GM18858 (cell line): ENCODE measurements around the gene PDCD1.
"Not testable (repeated sequence)": the region's sequence is repeated elsewhere in the genome, so short reads cannot be mapped to it uniquely, and the experiment has no call there.

ENCODE experiments used
- ATAC-seq: cut with Tn5 transposase; IDR thresholded peaks from one replicate; pipeline ENCODE4 v1.9.1; 2021; ENCODE audit not compliant: unreplicated experiment

Gene PDCD1

DNA sequence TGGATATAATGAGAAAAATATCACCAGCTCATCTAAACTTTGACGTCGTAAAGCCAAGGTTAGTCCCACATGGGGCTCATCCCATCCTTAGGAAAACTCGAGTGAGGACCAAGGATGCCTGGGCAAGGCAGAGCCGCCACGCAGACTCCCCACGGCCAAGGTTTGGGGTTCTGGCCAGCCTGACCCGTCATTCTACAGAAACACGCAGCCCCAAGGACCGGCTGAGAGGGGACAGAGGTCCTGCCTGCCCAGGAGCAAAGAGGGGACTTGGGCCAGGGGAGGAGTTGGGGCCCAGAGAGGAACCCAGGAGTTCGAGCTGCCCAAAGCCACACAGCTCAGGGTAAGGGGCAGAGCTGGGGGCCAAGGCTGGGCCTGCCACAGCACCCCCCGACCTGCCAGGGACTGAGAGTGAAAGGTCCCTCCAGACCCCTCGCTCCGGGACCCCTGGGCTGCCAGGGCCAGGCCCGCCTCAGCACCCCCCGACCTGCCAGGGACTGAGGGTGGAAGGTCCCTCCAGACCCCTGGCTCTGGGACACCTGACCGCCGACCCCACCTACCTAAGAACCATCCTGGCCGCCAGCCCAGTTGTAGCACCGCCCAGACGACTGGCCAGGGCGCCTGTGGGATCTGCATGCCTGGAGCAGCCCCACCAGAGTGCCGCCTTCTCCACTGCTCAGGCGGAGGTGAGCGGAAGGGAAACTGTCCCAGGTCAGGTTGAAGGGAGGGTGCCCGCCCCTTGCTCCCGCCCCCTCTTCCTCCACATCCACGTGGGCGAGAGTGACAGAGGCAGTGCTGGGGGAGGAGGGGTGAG is at the start of gene PDCD1:
TSS of gene PDCD1 (minus strand) at position 689 of the 811 bp plus-strand sequence. CDS start at position 633, 56 bp downstream.
- no peak for ATAC-seq

- ATAC-seq = not testable (repeated sequence)
These were observed 49.1 kb upstream of the PDCD1 start for GRCh38 chr2:241907831-241908230.

DNA sequence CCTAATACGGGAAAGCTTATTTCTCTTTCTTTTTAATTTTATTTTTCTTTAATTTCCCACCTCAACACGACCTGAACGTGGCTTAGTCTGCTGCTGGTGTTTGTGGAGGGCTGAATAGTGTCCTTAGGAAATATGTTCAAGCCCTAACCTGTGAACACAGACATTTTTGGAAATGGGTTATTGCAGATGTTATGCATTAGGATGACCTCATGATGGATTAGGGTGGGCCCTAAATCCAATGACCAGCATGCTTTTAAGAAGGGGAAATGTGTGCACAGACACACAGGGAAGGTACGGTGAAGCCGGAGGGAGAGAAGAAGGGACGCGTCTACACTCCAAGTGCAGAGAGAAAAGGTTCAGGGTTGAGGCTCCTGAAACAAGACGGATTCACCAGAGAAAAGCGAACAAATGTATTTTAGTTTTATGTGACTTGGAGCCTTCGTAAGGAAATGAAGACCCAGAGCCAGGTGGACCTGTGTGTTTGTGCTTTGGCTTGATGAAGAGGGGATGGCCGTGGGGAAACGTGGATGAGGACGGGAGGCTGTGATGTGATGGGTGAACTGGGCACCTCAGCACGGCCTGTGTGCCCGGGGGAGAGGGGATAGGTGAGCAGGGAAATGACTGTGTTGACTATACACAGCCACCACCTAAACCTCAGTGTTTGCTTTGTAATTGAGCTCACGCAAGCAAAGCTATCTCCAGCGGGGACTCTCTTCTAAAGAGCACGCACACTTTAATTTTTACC is 48.3 kb upstream of the PDCD1 start:
- no peak for ATAC-seq

DNA sequence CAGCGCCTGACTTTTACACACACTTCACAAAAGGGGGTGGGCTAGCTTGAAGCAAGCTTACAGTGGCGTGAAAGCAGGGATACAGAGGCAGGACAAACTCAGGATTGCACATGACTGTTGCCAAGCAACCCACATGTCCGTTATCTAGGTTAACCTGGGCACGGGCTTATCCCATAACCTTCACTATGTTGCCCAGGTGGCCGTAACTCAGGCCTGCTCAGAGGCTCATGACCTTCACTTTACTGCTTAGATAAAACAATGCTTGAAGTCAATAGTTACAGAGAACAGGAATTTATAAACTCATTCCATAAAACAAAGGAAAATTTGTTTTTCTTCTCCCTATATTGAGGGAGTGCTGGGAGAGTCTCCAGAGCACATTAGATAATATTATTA is 47.7 kb upstream of the PDCD1 start:
- not testable (repeated sequence) for ATAC-seq

GRCh38 chr2:241905716-241906377 is 47.2 kb upstream of the PDCD1 start:
- no peak for ATAC-seq

- ATAC-seq = no peak
These were observed 46.4 kb upstream of the PDCD1 start for GRCh38 chr2:241904791-241905710.

GRCh38 chr2:241904011-241904718 is 45.5 kb upstream of the PDCD1 start:
- ATAC-seq = no peak

DNA sequence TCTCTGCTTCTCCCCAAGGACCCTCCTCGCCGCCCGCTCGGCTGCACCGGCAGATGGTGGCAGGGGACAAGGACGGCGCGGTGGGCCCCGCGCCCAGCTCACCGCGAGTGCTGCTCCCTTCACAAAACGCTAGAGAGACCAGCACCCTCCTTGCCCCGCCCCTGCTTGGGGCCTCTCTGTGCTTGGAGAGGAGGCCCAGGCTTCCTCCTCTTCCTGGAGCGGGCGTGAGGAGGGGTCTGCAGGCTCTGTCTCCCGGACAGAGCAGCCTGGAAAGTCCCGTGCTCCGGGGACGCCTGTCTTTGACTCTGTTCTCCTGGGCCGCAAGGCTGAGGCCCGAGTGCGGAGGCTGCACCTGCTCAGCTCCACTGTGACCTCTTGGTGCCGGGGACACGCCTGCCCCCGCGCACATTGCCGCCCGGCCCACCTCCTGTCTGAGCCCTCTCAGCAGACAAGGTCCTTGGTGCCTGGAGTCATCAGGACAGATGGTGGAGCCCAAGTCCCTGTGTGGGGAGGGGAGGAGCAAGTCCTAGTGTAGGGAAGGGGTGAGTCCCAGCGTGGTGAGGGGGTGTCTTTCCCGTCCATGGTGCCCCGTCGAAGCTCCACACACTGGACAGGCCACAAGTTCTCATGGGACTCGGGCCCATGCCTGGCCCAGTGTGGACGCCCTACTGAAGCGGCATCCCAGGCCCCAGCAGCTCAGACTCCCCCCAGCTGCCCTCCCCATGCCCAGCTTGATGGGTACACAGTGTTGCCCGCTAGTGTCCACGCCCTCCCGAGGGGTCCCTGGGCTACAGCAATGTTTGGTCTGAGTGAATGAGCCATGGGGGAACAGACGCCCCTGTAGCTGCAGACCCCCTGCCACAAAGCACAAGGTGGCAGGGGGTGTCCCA is 44.7 kb upstream of the PDCD1 start:
- no peak for ATAC-seq

- ATAC-seq = no peak
These were observed 43.8 kb upstream of the PDCD1 start for GRCh38 chr2:241902357-241902991.

DNA sequence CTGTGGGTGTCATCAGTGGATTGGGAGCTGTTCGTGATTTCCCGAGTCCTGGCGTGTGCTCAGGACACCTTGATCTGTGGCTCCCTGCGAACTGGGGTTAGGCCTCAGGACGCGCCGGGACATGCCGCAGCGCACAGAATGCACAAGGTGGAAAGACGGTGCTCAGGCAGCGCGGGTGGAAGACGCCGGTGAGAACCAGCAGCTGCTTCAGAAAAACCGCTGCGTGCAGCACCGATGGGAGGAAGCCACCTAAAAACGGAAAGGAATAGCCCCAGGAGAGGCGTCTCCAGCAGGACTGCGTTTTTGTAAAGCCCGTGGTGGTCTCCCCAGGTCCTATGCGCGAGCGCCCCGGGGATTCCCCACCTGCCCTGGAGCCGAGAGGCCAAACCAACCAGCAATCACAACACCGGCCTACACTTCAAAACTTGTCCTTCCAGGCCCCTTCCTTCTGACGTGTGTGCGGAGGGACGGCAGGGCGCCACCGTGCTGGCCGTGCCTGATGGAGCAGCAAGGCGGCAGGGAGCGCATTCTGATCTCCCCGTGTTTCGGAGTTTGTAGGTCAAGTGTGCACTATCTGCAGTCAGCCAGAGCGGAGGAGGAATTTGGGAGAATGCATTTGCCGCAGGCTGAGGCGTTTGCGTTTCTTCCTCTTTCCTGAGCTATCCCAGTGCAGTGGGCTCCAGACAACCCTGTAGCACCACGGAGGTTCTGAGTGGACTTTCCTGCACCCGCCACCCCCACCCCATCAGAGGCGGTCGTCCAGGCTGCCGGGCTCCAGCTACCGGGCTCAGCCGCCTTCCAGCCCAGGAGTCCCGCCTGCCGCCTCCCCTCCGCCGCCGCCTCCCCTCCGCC is 43.0 kb upstream of the PDCD1 start:
- ATAC-seq = no peak

DNA sequence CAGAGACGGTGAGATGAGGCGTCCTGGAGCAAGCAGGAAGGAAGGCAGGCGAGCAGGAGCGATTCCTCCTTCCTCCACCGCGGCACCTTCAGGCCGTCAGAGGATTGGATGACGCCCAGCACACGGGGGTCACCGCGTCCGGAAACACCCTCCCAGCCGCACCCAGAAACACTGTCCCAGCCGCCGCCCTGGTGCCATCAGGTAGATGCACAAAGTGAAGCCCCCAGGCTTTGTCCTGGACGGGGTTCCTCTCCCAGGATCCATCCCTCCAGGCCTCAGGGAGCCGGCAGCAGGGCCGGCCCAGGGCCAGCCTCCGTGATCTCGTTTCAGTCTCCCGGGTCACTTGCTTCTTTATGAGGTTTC is 42.3 kb upstream of the PDCD1 start:
- no peak for ATAC-seq

- ATAC-seq = no peak
These were observed 41.7 kb upstream of the PDCD1 start for GRCh38 chr2:241900251-241901017.

DNA sequence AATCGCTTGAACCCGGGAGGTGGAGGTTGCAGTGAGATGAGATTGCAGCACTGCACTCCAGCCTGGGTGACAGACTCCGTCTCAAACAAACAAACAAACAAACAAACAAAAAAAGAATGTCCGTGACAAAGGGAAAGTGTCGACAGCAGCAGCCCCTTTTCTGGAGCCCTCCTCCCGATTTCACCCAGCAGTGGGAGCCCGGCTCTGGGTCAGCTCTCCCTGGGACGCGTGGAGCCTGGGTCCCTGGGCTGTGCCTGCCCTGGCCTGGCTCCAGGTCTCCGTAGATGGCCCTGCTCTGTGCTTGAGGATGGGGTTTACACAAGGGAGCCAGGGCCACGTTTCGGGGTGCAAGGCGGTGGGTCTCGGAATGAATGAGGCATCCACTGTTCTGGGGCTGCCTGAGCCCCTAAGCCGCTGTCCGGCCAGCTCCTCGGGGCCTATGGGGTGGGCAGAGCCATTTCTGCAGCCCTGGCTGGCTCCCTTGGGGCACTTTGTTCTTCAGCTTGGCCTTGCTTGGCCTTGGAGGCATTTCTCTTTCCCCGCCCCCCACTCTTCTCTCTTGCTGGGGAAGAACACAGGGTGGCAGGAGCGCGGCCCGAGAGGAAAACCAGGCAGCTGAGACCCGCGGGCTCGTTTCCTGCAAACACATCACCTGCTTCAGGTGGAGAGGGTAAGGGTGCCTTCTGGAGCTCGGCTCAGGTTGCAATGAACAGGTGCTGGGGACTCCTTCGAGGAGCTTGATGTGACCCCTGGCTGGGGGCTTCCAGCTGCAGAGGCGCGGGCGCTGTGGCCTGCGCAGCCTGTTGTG is 40.0 kb upstream of the PDCD1 start:
- ATAC-seq = no peak

DNA sequence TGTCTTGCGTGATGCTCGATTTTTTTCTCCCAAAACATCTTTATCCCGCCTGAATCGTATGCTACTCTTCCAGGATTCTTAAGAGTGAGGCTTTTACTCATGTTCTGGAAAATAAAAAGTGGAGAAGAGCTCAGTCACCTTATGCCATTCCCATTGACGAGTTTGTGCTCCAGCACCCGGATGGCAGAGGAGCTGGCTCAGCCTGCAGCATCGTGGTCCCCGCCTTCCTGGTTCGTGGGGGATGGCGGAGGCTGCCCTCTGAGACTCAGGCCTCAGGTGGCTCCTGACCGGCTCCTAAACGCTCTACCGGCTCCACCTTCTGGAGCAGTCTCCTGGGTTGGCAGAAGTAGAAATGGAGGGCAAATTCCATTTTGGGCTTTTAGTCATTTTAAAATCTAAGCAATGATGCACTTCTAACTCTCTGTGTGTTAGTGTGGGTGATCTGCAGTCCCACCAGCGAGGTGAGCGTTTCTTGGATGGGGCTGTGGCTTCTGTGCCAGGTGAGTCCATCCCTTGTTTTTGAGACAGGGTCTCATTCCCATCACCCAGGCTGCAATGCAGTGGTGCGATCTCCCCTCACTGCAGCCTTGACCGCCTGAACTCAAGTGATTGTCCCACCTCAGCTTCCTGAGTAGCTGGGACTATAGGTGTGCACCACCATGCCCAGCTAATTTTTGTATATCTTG is 38.7 kb upstream of the PDCD1 start:
- no peak for ATAC-seq

- ATAC-seq = no peak
These were observed 38.1 kb upstream of the PDCD1 start for GRCh38 chr2:241896746-241897201.
